LNCaP clone FGC (cell line): ENCODE results near the gene FOXP1.

ENCODE experiments used
- DNase-seq: peaks from one replicate; pipeline ENCODE4 v3.0.0-alpha.2; 2011; ENCODE audit warnings: low read depth
- H3K4me3 ChIP-seq: 2 replicates; pipeline ENCODE4 v1.5.1; 2011; ENCODE audit warnings: mild to moderate bottlenecking, low read depth, low read length, control low read depth
- CTCF ChIP-seq: IDR thresholded peaks from 2 replicates; pipeline ENCODE4 v1.5.1; 2012; ENCODE audit warnings: mild to moderate bottlenecking; ENCODE audit not compliant: control insufficient read depth, insufficient read depth; ENCODE audit errors: extremely low read depth

FOXP1 gene

GRCh38 chr3:71495708-71496472 lies 87.6 kb downstream of the FOXP1 start:
- no peak for TF ChIP-seq CTCF
- no peak overlapping the region for H3K4me3 ChIP-seq
- DNase-seq = no peak

GRCh38 chr3:71494212-71494611 lies 89.3 kb downstream of the FOXP1 start:
- no peak for DNase-seq
- no peak for TF ChIP-seq CTCF
- H3K4me3 ChIP-seq = no peak overlapping the region

GRCh38 chr3:71492974-71493771 lies 90.4 kb downstream of the FOXP1 start:
- no peak overlapping the region for H3K4me3 ChIP-seq
- DNase-seq = no peak
- TF ChIP-seq CTCF = no peak

GRCh38 chr3:71492566-71492965 lies 91.0 kb downstream of the FOXP1 start:
- DNase-seq = no peak
- H3K4me3 ChIP-seq = no peak overlapping the region
- TF ChIP-seq CTCF = no peak

- DNase-seq = no peak
- no peak for TF ChIP-seq CTCF
- H3K4me3 ChIP-seq = no peak overlapping the region
Observed at GRCh38 chr3:71491154-71491752, 92.3 kb downstream of the FOXP1 start.

GRCh38 chr3:71490692-71491091 lies 92.8 kb downstream of the FOXP1 start:
- TF ChIP-seq CTCF = no peak
- H3K4me3 ChIP-seq = no peak overlapping the region
- DNase-seq = no peak
